HEK293T (cell line): ENCODE results near the gene SLC29A1.

Experiments
- CTCF ChIA-PET: fragments of 350-600 bp; formaldehyde crosslinking; extraction: SDS; loops from one replicate; lab custom pipeline; 2021; ENCODE audit warnings: antibody characterized with exemption, inconsistent platforms; lab: Yijun Ruan, JAX
- POLR2A ChIA-PET: fragments of 350-600 bp; formaldehyde crosslinking; extraction: SDS; loops from one replicate; lab custom pipeline; 2020; ENCODE audit warnings: antibody characterized with exemption, inconsistent platforms; lab: Yijun Ruan, JAX
- DNase-seq: peaks from one replicate; pipeline ENCODE4 v3.0.0; 2012; ENCODE audit warnings: mixed read lengths; ENCODE audit errors: extremely low spot score
- ARNT ChIP-seq: fragments of 450-650 bp; IDR thresholded peaks from 2 replicates; pipeline ENCODE4 v1.6.1; 2017; ENCODE audit warnings: mild to moderate bottlenecking
- BHLHE40 ChIP-seq: fragments of 450-650 bp; IDR thresholded peaks from 2 replicates; pipeline ENCODE4 v1.6.1; 2016; ENCODE audit warnings: mild to moderate bottlenecking, moderate library complexity, borderline replicate concordance
- CTBP1 ChIP-seq: fragments of 450-650 bp; IDR thresholded peaks from 2 replicates; pipeline ENCODE4 v1.6.1; 2016; ENCODE audit warnings: borderline replicate concordance
- ELF4 ChIP-seq: fragments of 450-650 bp; IDR thresholded peaks from 2 replicates; pipeline ENCODE4 v1.6.1; 2017; ENCODE audit warnings: antibody characterized with exemption
- FOXA1 ChIP-seq: fragments of 450-650 bp; IDR thresholded peaks from 2 replicates; pipeline ENCODE4 v1.6.1; 2016; ENCODE audit warnings: mild to moderate bottlenecking
- FOXK2 ChIP-seq: fragments of 450-650 bp; IDR thresholded peaks from 2 replicates; pipeline ENCODE4 v1.6.1; 2016; ENCODE audit warnings: mild to moderate bottlenecking
- FOXM1 ChIP-seq: fragments of 450-650 bp; IDR thresholded peaks from 2 replicates; pipeline ENCODE4 v1.6.1; 2017; ENCODE audit warnings: mild to moderate bottlenecking, borderline replicate concordance
- HDGF ChIP-seq: fragments of 450-650 bp; IDR thresholded peaks from 2 replicates; pipeline ENCODE4 v1.6.1; 2017; ENCODE audit warnings: antibody characterized with exemption, borderline replicate concordance
- L3MBTL2 ChIP-seq: fragments of 450-650 bp; conservative IDR thresholded peaks from 2 replicates; pipeline ENCODE4 v1.6.1; 2016; ENCODE audit warnings: mild to moderate bottlenecking
- LEF1 ChIP-seq: fragments of 450-650 bp; IDR thresholded peaks from 2 replicates; pipeline ENCODE4 v1.6.1; 2017; ENCODE audit warnings: mild to moderate bottlenecking, borderline replicate concordance
- NFRKB ChIP-seq: fragments of 450-650 bp; IDR thresholded peaks from 2 replicates; pipeline ENCODE4 v1.6.1; 2016; ENCODE audit warnings: mild to moderate bottlenecking, moderate library complexity
- PKNOX1 ChIP-seq: fragments of 450-650 bp; IDR thresholded peaks from 2 replicates; pipeline ENCODE4 v1.6.1; 2016
- SP1 ChIP-seq: fragments of 450-650 bp; IDR thresholded peaks from 2 replicates; pipeline ENCODE4 v1.6.1; 2017
- SUZ12 ChIP-seq: fragments of 450-650 bp; IDR thresholded peaks from 2 replicates; pipeline ENCODE4 v1.6.1; 2016; ENCODE audit warnings: mild to moderate bottlenecking
- TARDBP ChIP-seq: fragments of 450-650 bp; IDR thresholded peaks from 2 replicates; pipeline ENCODE4 v1.6.1; 2016
- ZNF384 ChIP-seq: fragments of 450-650 bp; IDR thresholded peaks from 2 replicates; pipeline ENCODE4 v1.6.1; 2016

The SLC29A1 gene

GRCh38 chr6:44248579-44248978 lies 25.2 kb downstream of the SLC29A1 start:
- CTCF ChIA-PET = interaction anchor here (0.9 kb wide), 1 partner anchor 9 kb away, joined by 3 read pairs; the partner anchor contains the start of gene SLC35B2
- TF ChIP-seq LEF1 = no peak
- TF ChIP-seq ELF4 = no peak
- no peak for TF ChIP-seq TARDBP
- no peak for TF ChIP-seq FOXM1
- TF ChIP-seq NFRKB = no peak
- no peak for TF ChIP-seq FOXK2
- TF ChIP-seq ARNT = no peak
- TF ChIP-seq SP1 = no peak
- no peak for TF ChIP-seq L3MBTL2
- no peak for TF ChIP-seq PKNOX1
- POLR2A ChIA-PET = interaction anchor here (4.7 to 4.9 kb wide), 2 partner anchors 8 to 24 kb away, joined by 65 to 117 read pairs; partner anchors contain the start of genes SLC29A1 and SLC35B2
- DNase-seq = no peak

GRCh38 chr6:44249082-44249748 lies 25.8 kb downstream of the SLC29A1 start:
- no peak for DNase-seq
- CTCF ChIA-PET = interaction anchor here (0.9 kb wide), 1 partner anchor 8 kb away, joined by 3 read pairs; the partner anchor contains the start of gene SLC35B2
- TF ChIP-seq ZNF384 (no peak), ELF4 (no peak), ARNT (no peak), L3MBTL2 (no peak), NFRKB (no peak), LEF1 (no peak), PKNOX1 (no peak), FOXM1 (no peak), BHLHE40 (no peak)
- POLR2A ChIA-PET = no interaction called here

GRCh38 chr6:44250067-44250717 lies 26.8 kb downstream of the SLC29A1 start:
- no peak for TF ChIP-seq TARDBP
- no peak for TF ChIP-seq SUZ12
- TF ChIP-seq FOXA1 = no peak
- TF ChIP-seq ARNT = no peak
- TF ChIP-seq PKNOX1 = no peak
- no peak for TF ChIP-seq HDGF
- no peak for TF ChIP-seq FOXK2
- TF ChIP-seq CTBP1 = no peak
- TF ChIP-seq LEF1 = no peak
- no peak for TF ChIP-seq ZNF384
- CTCF ChIA-PET = no interaction called here
- DNase-seq = no peak
- POLR2A ChIA-PET = no interaction called here

GRCh38 chr6:44250718-44251123 lies 27.3 kb downstream of the SLC29A1 start:
- TF ChIP-seq ELF4 = no peak
- no peak for TF ChIP-seq PKNOX1
- no peak for TF ChIP-seq HDGF
- TF ChIP-seq ZNF384 = no peak
- no peak for TF ChIP-seq NFRKB
- TF ChIP-seq SP1 = no peak
- TF ChIP-seq BHLHE40 = no peak
- TF ChIP-seq ARNT = no peak
- no peak for TF ChIP-seq LEF1
- TF ChIP-seq FOXM1 = no peak
- no peak for TF ChIP-seq FOXA1
- no peak for TF ChIP-seq FOXK2
- no peak for TF ChIP-seq L3MBTL2
- no peak for TF ChIP-seq TARDBP
- TF ChIP-seq CTBP1 = no peak
- TF ChIP-seq SUZ12 = no peak
- DNase-seq = no peak
- POLR2A ChIA-PET = no interaction called here
- CTCF ChIA-PET = no interaction called here

DNA sequence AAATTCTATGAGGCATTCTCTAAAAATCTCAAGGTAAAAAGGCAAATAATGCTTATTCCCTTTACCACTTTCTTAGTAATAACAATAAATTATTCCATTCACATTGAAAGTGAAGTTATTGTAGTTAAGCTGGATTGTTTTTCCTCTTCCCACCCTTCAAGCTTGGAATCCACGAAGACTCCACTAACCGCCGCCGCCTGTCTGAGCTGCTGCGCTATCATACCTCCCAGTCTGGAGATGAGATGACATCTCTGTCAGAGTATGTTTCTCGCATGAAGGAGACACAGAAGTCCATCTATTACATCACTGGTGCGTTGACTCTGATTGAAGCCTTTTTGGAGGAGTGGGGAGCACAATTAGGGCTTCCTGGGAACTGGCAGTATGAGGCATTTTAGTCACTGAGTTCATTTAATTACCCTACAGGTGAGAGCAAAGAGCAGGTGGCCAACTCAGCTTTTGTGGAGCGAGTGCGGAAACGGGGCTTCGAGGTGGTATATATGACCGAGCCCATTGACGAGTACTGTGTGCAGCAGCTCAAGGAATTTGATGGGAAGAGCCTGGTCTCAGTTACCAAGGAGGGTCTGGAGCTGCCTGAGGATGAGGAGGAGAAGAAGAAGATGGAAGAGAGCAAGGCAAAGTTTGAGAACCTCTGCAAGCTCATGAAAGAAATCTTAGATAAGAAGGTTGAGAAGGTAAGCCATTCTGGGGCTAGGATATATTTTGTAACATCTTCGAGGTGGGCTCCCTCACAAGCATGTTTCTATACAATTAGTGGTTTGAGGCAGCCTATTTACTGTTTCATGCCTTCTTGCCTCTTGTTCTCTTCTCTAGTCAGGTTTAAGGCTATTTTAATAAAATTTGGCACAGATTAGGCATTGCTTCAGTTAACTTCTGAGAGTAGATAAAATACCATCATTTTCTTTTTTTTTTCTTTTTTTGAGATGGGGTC lies 28.5 kb downstream of the SLC29A1 start:
- no peak for TF ChIP-seq ZNF384
- TF ChIP-seq LEF1 = no peak
- no peak for TF ChIP-seq SUZ12
- TF ChIP-seq L3MBTL2 = no peak
- TF ChIP-seq FOXK2 = no peak
- TF ChIP-seq SP1 = no peak
- no peak for TF ChIP-seq ARNT
- no peak for TF ChIP-seq HDGF
- TF ChIP-seq BHLHE40 = no peak
- no peak for TF ChIP-seq CTBP1
- TF ChIP-seq FOXM1 = no peak
- no peak for TF ChIP-seq NFRKB
- no peak for TF ChIP-seq PKNOX1
- no peak for TF ChIP-seq TARDBP
- TF ChIP-seq FOXA1 = no peak
- TF ChIP-seq ELF4 = no peak
- POLR2A ChIA-PET = no interaction called here
- CTCF ChIA-PET = interaction anchor here (0.6 to 1.3 kb wide), 3 partner anchors 12 to 79 kb away, joined by 3 read pairs; no protein-coding TSS in a partner anchor
- DNase-seq = no peak
